Ovary (tissue), 3 donors: Measurements from ENCODE around the gene JCHAIN.

Experiments used
- EP300 ChIP-seq: sonication (generic); formaldehyde crosslinking; IDR thresholded peaks from one replicate; pipeline ENCODE4 v1.6.1; 2017; ENCODE audit warnings: antibody characterized with exemption
- TF ChIP-seq, protein P1 (sequence below), 3 donors: fragments of 450-650 bp in 2 of 3; fragments of 200-600 bp in 1 of 3; IDR thresholded peaks; one replicate each; pipeline versions ENCODE4 v1.5.1 to v1.8.0; 2016 to 2022; ENCODE audit warnings: antibody characterized with exemption in 3 of 3, mild to moderate bottlenecking in 1 of 3
- donor health status: DM: no; HTN: no; CAD: no.

DNA sequence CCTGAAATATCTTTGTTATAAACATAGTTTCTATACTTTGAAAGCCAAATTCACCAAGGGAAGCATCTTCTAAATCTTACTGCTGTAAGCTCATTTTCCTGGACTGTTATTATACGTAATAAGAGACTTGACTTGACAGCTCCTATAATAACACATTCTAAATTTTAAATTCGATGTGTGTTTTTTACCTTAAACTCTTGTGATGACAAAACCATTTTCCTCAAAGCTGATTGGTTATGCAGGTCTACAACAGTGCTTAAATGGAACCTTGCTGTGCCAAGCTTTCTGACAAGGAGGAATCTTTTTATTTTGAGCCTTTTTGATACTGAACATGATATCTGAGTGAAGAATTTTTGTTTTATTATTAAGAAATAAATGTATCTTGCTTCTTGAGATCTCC lies 37.9 kb downstream of the JCHAIN start, which contains the start of gene ENAM:
- TF ChIP-seq, protein P1, sequence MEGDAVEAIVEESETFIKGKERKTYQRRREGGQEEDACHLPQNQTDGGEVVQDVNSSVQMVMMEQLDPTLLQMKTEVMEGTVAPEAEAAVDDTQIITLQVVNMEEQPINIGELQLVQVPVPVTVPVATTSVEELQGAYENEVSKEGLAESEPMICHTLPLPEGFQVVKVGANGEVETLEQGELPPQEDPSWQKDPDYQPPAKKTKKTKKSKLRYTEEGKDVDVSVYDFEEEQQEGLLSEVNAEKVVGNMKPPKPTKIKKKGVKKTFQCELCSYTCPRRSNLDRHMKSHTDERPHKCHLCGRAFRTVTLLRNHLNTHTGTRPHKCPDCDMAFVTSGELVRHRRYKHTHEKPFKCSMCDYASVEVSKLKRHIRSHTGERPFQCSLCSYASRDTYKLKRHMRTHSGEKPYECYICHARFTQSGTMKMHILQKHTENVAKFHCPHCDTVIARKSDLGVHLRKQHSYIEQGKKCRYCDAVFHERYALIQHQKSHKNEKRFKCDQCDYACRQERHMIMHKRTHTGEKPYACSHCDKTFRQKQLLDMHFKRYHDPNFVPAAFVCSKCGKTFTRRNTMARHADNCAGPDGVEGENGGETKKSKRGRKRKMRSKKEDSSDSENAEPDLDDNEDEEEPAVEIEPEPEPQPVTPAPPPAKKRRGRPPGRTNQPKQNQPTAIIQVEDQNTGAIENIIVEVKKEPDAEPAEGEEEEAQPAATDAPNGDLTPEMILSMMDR (IDR thresholded peaks at IDR 0.05), result no peak
- TF ChIP-seq EP300, result no peak
